ENCODE results near the gene ADAM12. TPM values are rescaled to one million over a fixed set of nuclear protein-coding genes. Genes with fewer than 3 reads are reported as not detected.

Gene ADAM12
- total and polyA plus RNA-seq, 2 of the 13 experiments (the other 11 are each of a cell fraction or from before 2014, with no cell fraction given): not detected

DNA sequence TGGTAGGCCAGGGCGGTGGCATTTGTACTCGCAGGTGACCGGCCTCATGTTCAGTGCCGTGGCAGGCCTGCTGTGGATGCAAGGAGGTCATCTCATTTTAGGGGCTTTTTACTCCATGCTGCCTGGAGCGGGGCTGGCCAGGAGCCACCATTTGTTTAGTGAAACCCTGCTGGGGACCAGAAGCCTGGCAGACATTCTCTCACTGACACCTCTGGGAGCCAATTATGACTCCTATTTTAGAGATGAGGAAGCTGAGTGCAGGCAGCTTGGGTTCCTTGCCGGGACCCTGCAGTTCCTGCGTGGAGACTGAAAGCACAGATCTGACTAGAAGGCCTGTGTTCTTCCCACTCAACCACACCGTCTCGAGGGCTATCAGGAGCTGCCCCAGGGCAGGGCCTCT is 305.3 kb downstream of the ADAM12 start (continued):
- TF ChIP-seq, protein P1, sequence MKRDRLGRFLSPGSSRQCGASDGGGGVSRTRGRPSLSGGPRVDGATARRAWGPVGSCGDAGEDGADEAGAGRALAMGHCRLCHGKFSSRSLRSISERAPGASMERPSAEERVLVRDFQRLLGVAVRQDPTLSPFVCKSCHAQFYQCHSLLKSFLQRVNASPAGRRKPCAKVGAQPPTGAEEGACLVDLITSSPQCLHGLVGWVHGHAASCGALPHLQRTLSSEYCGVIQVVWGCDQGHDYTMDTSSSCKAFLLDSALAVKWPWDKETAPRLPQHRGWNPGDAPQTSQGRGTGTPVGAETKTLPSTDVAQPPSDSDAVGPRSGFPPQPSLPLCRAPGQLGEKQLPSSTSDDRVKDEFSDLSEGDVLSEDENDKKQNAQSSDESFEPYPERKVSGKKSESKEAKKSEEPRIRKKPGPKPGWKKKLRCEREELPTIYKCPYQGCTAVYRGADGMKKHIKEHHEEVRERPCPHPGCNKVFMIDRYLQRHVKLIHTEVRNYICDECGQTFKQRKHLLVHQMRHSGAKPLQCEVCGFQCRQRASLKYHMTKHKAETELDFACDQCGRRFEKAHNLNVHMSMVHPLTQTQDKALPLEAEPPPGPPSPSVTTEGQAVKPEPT (CRISPR knock-in tag; IDR thresholded peaks at IDR 0.05; ENCODE audit: low read depth): no peak

DNA sequence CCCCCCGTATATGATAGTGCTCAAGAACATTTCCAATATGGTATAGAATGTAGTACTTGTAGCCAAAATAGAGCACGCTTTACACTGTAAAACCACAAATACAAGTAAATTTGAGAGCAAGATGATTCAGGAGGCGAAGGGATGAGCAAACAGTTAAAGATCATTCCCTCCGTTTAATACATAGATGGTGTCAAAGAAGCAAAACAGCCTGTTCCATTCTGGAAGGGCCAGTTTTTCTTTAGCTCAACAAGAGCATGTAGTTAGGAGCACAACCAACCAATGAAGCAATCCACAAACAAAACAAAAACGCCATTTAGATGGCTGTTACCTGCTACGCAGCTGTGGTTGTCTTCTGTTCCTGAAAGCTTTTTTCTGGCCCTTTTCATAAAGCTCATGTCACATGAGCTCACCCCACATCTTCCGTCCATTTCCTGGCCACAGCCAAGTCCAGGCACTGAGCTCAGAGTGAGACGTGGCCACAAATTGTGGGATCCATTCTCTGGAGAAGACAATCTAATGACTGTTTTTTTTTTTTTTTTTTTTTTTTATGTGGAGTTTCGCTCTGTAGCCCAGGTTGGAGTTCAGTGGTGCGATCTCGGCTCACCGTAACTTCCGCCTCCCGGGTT is 306.3 kb downstream of the ADAM12 start:
- WGBS (ENCODE audit: low lambda C conversion rate): 43% methylated on average over 14 of the region's 14 CpGs
- Histone ChIP-seq H3K4me2 (ENCODE audit: low read depth, low read length) (no peak overlapping the region), H3K9me3 (ENCODE audit: low read length) (no peaks in the 10 kb centered on the region), H3K9ac (ENCODE audit: insufficient read depth, low read depth, low read length) (no peak overlapping the region), H2AFZ (ENCODE audit: low read length) (no peak overlapping the region), H3K27ac (ENCODE audit: extremely low read length, insufficient read depth, low read length) (no peak overlapping the region), H3K4me1 (ENCODE audit: insufficient read depth, low read length) (no peaks in the 10 kb centered on the region), H3K79me2 (ENCODE audit: insufficient read depth, low read length) (no peaks in the 10 kb centered on the region), H3K27me3 (ENCODE audit: control insufficient read depth in 1 of 2, insufficient read depth in 2 of 2, low read length in 2 of 2) (peaks cover 0 to 28% of the 10 kb centered on the region in 2 experiments; a peak in 3 of 5 replicates), H3K4me3 (replicated peaks in 1 of 3; ENCODE audit: insufficient read depth in 1 of 3, low read depth in 2 of 3, low read length in 3 of 3) (no peak overlapping the region), H3K36me3 (replicated peaks in 1 of 2; ENCODE audit: control insufficient read depth in 1 of 2, insufficient read depth in 2 of 2, low read length in 2 of 2) (no peaks in the 10 kb centered on the region), H4K20me1 (ENCODE audit: insufficient read depth, low read length) (no peaks in the 10 kb centered on the region)
- POLR2A ChIA-PET: no interaction called here
- no TSS peak for BruUV-seq (replicated peaks)
- intact Hi-C loops (cut with micrococcal nuclease; ENCODE audit: unreplicated experiment) (no loop called here), in situ Hi-C loops (cut with HindIII; ENCODE audit: extremely low pct_ligation_motif_present, low pct_unique_long_range_greater_than_20kb) (no loop called here)
- TF ChIP-seq FIP1L1 (IDR thresholded peaks at IDR 0.05; ENCODE audit: borderline replicate concordance, insufficient read depth, low read depth, low read length): no peak
- TF ChIP-seq ZNF709 (CRISPR knock-in tag; IDR thresholded peaks at IDR 0.05): no peak
- TF ChIP-seq EHMT2 (IDR thresholded peaks at IDR 0.05; ENCODE audit: borderline replicate concordance, low read depth, low read length): no peak
- no peak for TF ChIP-seq ZFX (CRISPR knock-in tag; IDR thresholded peaks at IDR 0.05; ENCODE audit: low read depth)
- no peak for TF ChIP-seq HNRNPH1 (optimal IDR thresholded peaks at IDR 0.05; ENCODE audit: low read depth, low read length)
- no peak for TF ChIP-seq NCOA2 (CRISPR knock-in tag; IDR thresholded peaks at IDR 0.05)
- TF ChIP-seq ZSCAN30 (CRISPR knock-in tag; IDR thresholded peaks at IDR 0.05): no peak
- no peak for TF ChIP-seq ZNF496 (CRISPR knock-in tag; IDR thresholded peaks at IDR 0.05; ENCODE audit: insufficient replicate concordance)
- TF ChIP-seq, protein P2, sequence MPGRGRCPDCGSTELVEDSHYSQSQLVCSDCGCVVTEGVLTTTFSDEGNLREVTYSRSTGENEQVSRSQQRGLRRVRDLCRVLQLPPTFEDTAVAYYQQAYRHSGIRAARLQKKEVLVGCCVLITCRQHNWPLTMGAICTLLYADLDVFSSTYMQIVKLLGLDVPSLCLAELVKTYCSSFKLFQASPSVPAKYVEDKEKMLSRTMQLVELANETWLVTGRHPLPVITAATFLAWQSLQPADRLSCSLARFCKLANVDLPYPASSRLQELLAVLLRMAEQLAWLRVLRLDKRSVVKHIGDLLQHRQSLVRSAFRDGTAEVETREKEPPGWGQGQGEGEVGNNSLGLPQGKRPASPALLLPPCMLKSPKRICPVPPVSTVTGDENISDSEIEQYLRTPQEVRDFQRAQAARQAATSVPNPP (CRISPR knock-in tag; IDR thresholded peaks at IDR 0.05): no peak
- TF ChIP-seq HES4 (CRISPR knock-in tag; IDR thresholded peaks at IDR 0.05; ENCODE audit: borderline replicate concordance): no peak
- TF ChIP-seq, protein P3, sequence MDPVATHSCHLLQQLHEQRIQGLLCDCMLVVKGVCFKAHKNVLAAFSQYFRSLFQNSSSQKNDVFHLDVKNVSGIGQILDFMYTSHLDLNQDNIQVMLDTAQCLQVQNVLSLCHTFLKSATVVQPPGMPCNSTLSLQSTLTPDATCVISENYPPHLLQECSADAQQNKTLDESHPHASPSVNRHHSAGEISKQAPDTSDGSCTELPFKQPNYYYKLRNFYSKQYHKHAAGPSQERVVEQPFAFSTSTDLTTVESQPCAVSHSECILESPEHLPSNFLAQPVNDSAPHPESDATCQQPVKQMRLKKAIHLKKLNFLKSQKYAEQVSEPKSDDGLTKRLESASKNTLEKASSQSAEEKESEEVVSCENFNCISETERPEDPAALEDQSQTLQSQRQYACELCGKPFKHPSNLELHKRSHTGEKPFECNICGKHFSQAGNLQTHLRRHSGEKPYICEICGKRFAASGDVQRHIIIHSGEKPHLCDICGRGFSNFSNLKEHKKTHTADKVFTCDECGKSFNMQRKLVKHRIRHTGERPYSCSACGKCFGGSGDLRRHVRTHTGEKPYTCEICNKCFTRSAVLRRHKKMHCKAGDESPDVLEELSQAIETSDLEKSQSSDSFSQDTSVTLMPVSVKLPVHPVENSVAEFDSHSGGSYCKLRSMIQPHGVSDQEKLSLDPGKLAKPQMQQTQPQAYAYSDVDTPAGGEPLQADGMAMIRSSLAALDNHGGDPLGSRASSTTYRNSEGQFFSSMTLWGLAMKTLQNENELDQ (CRISPR knock-in tag; IDR thresholded peaks at IDR 0.05; ENCODE audit: borderline replicate concordance): no peak
- no peak for TF ChIP-seq NFIB (CRISPR knock-in tag; IDR thresholded peaks at IDR 0.05; ENCODE audit: borderline replicate concordance)
- TF ChIP-seq, protein P4, sequence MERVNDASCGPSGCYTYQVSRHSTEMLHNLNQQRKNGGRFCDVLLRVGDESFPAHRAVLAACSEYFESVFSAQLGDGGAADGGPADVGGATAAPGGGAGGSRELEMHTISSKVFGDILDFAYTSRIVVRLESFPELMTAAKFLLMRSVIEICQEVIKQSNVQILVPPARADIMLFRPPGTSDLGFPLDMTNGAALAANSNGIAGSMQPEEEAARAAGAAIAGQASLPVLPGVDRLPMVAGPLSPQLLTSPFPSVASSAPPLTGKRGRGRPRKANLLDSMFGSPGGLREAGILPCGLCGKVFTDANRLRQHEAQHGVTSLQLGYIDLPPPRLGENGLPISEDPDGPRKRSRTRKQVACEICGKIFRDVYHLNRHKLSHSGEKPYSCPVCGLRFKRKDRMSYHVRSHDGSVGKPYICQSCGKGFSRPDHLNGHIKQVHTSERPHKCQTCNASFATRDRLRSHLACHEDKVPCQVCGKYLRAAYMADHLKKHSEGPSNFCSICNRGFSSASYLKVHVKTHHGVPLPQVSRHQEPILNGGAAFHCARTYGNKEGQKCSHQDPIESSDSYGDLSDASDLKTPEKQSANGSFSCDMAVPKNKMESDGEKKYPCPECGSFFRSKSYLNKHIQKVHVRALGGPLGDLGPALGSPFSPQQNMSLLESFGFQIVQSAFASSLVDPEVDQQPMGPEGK (CRISPR knock-in tag; IDR thresholded peaks at IDR 0.05): no peak
- TF ChIP-seq RFX5 (IDR thresholded peaks at IDR 0.05; ENCODE audit: low read depth, low read length): no peak
- DNase-seq (ENCODE audit: low spot score): no peak
- FAIRE-seq: no peak
- CTCF ChIA-PET (ENCODE audit: low intra/inter-chr PET ratio, low total read pairs): no interaction called here
- ATAC-seq: no peak
